ENCODE data around the gene MICAL3. TPM values are rescaled to one million over a fixed set of nuclear protein-coding genes. Genes with fewer than 3 reads are reported as not detected.

Gene MICAL3
- total and polyA plus RNA-seq, 2 of the 8 experiments (the other 6 are each of a cell fraction or from before 2014, with no cell fraction given): 8.3 to 41.8 TPM

GRCh38 chr22:17858033-17858432, 166.3 kb downstream of the MICAL3 start:
- Histone ChIP-seq H3K36me3 (ENCODE audit: control insufficient read depth in 2 of 4, insufficient read depth in 4 of 4, low read length in 3 of 4) (no peaks in the 10 kb centered on the region), H3K56ac (replicated peaks; ENCODE audit: insufficient read length, low read depth, low read length) (no peak overlapping the region), H3K23ac (ENCODE audit: insufficient read length) (no peak overlapping the region), H2BK5ac (ENCODE audit: low read depth, low read length) (no peak overlapping the region), H3K4me3 (ENCODE audit: extremely low read depth in 1 of 4, insufficient read depth in 2 of 4, low read depth in 3 of 4, low read length in 4 of 4) (no peak overlapping the region), H3K79me1 (ENCODE audit: low read depth, low read length) (no peaks in the 10 kb centered on the region), H3K79me2 (ENCODE audit: control insufficient read depth in 1 of 2, insufficient read depth in 2 of 2, low read length in 2 of 2) (no peaks in the 10 kb centered on the region), H3K4ac (replicated peaks; ENCODE audit: insufficient read length, low read depth, low read length) (no peak overlapping the region), H4K5ac (ENCODE audit: insufficient read length, low read depth, low read length) (no peak overlapping the region), H3K4me1 (replicated peaks in 1 of 4; ENCODE audit: control insufficient read depth in 3 of 4, insufficient read depth in 4 of 4, low read length in 3 of 4) (no peaks in the 10 kb centered on the region), H2BK12ac (ENCODE audit: low read depth, low read length) (no peak overlapping the region), H2AK5ac (ENCODE audit: low read depth, low read length) (no peak overlapping the region), H3K27me3 (replicated peaks in 1 of 4; ENCODE audit: control insufficient read depth in 3 of 4, extremely low read depth in 1 of 4, insufficient read depth in 3 of 4, low read length in 3 of 4) (no peaks in the 10 kb centered on the region), H4K8ac (ENCODE audit: extremely low read depth, insufficient read depth, low read length) (no peak overlapping the region), H3K23me2 (ENCODE audit: low read depth, low read length) (no peaks in the 10 kb centered on the region), H3K9me3 (ENCODE audit: insufficient read depth in 2 of 2, low read depth in 1 of 2, low read length in 1 of 2) (no peaks in the 10 kb centered on the region), H2AFZ (ENCODE audit: low read length) (no peak overlapping the region), H3K4me2 (ENCODE audit: insufficient read depth in 1 of 2, low read depth in 2 of 2, low read length in 2 of 2) (no peak overlapping the region), H2BK120ac (replicated peaks; ENCODE audit: low read depth, low read length) (no peak overlapping the region), H3K27ac (ENCODE audit: low read depth, low read length) (no peak overlapping the region), H3K9ac (replicated peaks in 1 of 4; ENCODE audit: extremely low read depth in 1 of 4, low read depth in 3 of 4, low read length in 3 of 4) (no peak overlapping the region), H3K14ac (ENCODE audit: insufficient read length) (no peak overlapping the region), H4K91ac (replicated peaks; ENCODE audit: insufficient read length, low read length) (no peak overlapping the region), H2BK15ac (ENCODE audit: low read length) (no peak overlapping the region), H4K20me1 (replicated peaks in 1 of 2; ENCODE audit: control insufficient read depth in 1 of 2, insufficient read depth in 2 of 2, low read length in 2 of 2) (peaks cover 0 to 3% of the 10 kb centered on the region in 2 experiments), H3K18ac (ENCODE audit: extremely low read depth, low read length) (no peak overlapping the region), H2BK20ac (ENCODE audit: low read length) (no peak overlapping the region)
- FAIRE-seq: no peak
- WGBS, 2 experiments (ENCODE audit: extremely low coverage in 1 of 2, insufficient coverage in 1 of 2, insufficient read length in 1 of 2, insufficient replicate concordance in 2 of 2, low coverage in 1 of 2, low lambda C conversion rate in 2 of 2, missing lambda C conversion rate in 1 of 2): 94% methylated on average over 11 of the region's 11 CpGs; no CpG with 5 or more reads in 1 of the 2 experiments
- ChIA-PET CTCF (ENCODE audit: partially characterized antibody) (interaction anchor here (1.1 to 1.4 kb wide), 4 partner anchors 14 to 218 kb away, joined by 4 to 6 read pairs (median 4); no protein-coding TSS in a partner anchor), POLR2A (ENCODE audit: partially characterized antibody) (interaction anchor here (1.1 kb wide), 1 partner anchor 24 kb away, joined by 3 read pairs; no protein-coding TSS in a partner anchor)
- DNase-seq (ENCODE audit: low read depth in 1 of 2, low spot score in 2 of 2): no peak
- TF ChIP-seq ZNF274 (IDR thresholded peaks at IDR 0.05; ENCODE audit: borderline replicate concordance, extremely low read depth, low read length) (no peak), FOSL1 (IDR thresholded peaks at IDR 0.05; ENCODE audit: insufficient read depth, low read depth, low read length) (no peak), SAP30 (IDR thresholded peaks at IDR 0.05; ENCODE audit: insufficient read depth, insufficient replicate concordance, low read length) (no peak), TAF1 (IDR thresholded peaks at IDR 0.05; ENCODE audit: low read depth, low read length) (no peak), KDM1A (IDR thresholded peaks at IDR 0.05; ENCODE audit: borderline replicate concordance, low read length) (no peak), GTF2F1 (IDR thresholded peaks at IDR 0.05; ENCODE audit: borderline replicate concordance, low read depth, low read length) (no peak), RAD21 (IDR thresholded peaks at IDR 0.05 in 1 of 2, conservative IDR thresholded peaks at IDR 0.05 in 1 of 2; ENCODE audit: low read depth in 2 of 2, low read length in 2 of 2) (no peak), SIX5 (IDR thresholded peaks at IDR 0.05; ENCODE audit: low read depth, low read length) (no peak), PHF8 (conservative IDR thresholded peaks at IDR 0.05; ENCODE audit: low read depth, low read length) (no peak), SP2 (IDR thresholded peaks at IDR 0.05; ENCODE audit: low read length) (no peak), ATF2 (IDR thresholded peaks at IDR 0.05; ENCODE audit: low read length) (no peak), CHD1 (IDR thresholded peaks at IDR 0.05; ENCODE audit: low read depth, low read length) (no peak), YY1 (IDR thresholded peaks at IDR 0.05; ENCODE audit: low read depth, low read length) (no peak)
